SK-N-SH treated with all-trans-retinoic acid at 6 μM for 48 hours (cell line): Measurements from ENCODE around the gene DTNB.

Source experiments
- CSRNP3 ChIP-seq: fragments of 250-450 bp; sonication (Bioruptor Pico); IDR thresholded peaks from 2 replicates; pipeline ENCODE4 v1.5.1; 2021; ENCODE audit warnings: mild to moderate bottlenecking, moderate library complexity
- ESRRG ChIP-seq: fragments of 250-450 bp; sonication (Bioruptor Pico); IDR thresholded peaks from 2 replicates; pipeline ENCODE4 v1.6.1; 2021; ENCODE audit warnings: mild to moderate bottlenecking
- ISL1 ChIP-seq: fragments of 250-450 bp; sonication (Bioruptor Pico); IDR thresholded peaks from 2 replicates; pipeline ENCODE4 v2.1.2; 2022; ENCODE audit warnings: mild to moderate bottlenecking, moderate library complexity
- OSR1 ChIP-seq: fragments of 250-450 bp; sonication (Bioruptor Pico); IDR thresholded peaks from 2 replicates; pipeline ENCODE4 v1.8.0; 2022; ENCODE audit warnings: moderate library complexity, mild to moderate bottlenecking, inconsistent platforms
- PATZ1 ChIP-seq: fragments of 250-450 bp; sonication (Bioruptor Pico); IDR thresholded peaks from 2 replicates; pipeline ENCODE4 v1.8.0; 2020; ENCODE audit warnings: mild to moderate bottlenecking, moderate library complexity, borderline replicate concordance
- TCF4 ChIP-seq: fragments of 250-450 bp; sonication (Bioruptor Pico); IDR thresholded peaks from 2 replicates; pipeline ENCODE4 v1.8.0; 2021; ENCODE audit warnings: mild to moderate bottlenecking, moderate library complexity, borderline replicate concordance

- no peak for TF ChIP-seq ISL1
- no peak for TF ChIP-seq OSR1 (CRISPR knock-in tag)
- no peak for TF ChIP-seq PATZ1 (CRISPR knock-in tag)
- no peak for TF ChIP-seq CSRNP3 (CRISPR knock-in tag)
- no peak for TF ChIP-seq ESRRG (CRISPR knock-in tag)
- TF ChIP-seq TCF4 (CRISPR knock-in tag) = no peak
Measured at GRCh38 chr2:25545899-25546298, 127.5 kb downstream of the DTNB start.
